ENCODE results near the gene TMEM14A. TPM values are rescaled to one million over a fixed set of nuclear protein-coding genes. Genes with fewer than 3 reads are reported as not detected.

Gene TMEM14A
- total RNA-seq = 26.3 and 30.1 TPM in 2 replicates

DNA sequence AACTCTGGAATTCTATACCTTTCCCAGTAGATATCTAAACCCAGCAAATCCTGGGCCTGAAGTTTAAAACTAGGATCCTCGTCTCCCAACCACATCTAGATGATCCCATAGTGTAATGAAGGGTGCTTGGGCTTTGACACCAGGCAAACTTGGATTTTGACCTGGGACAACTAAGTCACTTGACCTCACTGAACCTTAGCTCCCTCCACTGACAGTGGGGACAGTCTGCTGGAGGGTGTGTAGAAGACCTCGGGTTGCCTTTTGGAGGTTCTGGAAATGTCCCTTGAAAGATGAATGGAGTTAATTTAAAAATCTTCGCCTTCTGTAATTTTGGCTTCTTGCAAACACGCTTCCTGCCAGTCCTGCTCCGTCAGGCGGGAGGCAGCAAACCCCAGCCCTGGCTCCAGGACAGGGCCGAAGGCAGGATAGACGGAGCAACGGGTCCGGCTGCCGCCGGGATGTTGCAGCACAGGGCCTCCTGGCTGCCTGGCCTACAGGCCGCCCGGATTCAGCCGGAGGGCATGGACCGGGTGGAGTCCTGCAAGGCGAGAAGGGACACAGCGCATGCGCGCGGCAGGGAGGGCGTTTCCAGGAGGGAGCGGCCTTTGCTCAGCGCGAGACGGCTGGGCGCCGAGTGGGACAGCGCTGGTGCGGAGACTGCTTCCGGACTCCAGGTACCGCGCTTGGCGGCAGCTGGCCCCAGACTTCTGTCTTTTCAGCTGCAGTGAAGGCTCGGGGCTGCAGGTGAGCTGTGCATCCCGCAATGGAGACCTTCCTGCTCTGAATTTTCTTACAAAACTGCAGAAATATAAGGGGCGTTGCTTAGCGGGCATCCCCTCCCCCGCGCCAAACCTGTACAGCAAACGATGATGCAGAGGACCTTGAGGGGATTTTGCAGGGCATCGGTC, at the start of gene TMEM14A:
TSS of gene TMEM14A (plus strand) at position 612 of the 908 bp plus-strand sequence. CDS start 5,990 bp downstream, outside the sequence.
- peak; percentile 31 for DNase-seq (ENCODE audit: extremely low read depth, low read depth, low spot score)

DNA sequence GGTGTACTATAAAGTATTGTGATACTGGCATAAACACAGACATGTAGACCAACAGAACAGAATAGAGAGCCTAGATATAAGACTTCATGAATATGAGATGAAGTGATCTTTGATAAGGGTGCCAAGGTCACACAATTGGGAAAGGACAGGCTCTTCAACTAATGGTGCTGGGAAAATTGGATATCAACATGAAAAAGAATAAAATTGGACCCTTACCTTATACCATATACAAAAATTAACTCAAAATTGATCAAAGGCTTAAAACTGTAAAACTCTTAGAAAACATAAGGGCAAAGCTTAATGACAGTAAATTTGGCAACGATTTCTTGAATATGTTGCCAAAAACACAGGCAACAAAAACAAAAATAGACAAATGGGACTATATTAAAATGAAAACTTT, 49.3 kb upstream of the TMEM14A start:
- no peak for DNase-seq (ENCODE audit: extremely low read depth, low read depth, low spot score)

- DNase-seq (ENCODE audit: extremely low read depth, low read depth, low spot score) = no peak
Measured at GRCh38 chr6:52622810-52623209, 48.1 kb upstream of the TMEM14A start.

DNA sequence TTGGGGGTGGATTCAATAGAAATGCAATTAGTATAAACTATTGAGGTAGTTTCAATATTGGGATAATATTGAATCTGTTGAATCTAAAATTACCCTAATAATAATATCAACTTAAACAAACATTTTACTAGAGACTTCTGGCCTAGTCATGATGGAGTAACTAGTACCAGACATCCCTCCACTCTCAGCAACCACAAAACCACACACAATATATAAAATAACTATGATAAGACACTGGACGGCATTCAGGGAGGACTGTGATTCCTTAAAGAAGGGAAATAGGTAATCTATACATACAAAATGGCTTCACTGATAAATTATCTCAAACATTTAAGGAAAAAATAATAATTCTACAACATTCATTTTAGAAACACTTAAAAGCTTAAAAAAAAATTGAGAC, 38.9 kb upstream of the TMEM14A start:
- no peak for DNase-seq (ENCODE audit: extremely low read depth, low read depth, low spot score)

DNA sequence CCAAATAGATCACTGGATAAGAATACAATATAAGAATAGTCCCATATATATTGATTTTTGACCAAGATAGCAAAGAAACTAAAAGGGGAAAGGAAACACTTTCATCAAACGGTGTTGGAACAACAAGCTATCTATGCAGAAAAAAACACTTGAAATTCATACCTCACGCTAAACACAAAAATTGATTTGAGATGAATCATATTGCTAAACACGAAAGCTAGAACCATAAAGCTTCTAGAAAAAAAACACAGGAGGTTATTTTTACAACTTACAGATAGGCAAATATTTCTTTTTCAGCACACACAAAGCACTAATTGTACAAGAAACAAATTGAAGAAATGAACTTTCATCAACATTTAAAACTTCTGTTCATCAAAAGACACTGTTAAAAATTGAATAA, 36.7 kb upstream of the TMEM14A start:
- no peak for DNase-seq (ENCODE audit: extremely low read depth, low read depth, low spot score)

GRCh38 chr6:52635049-52635577, 35.8 kb upstream of the TMEM14A start:
- no peak for DNase-seq (ENCODE audit: extremely low read depth, low read depth, low spot score)

DNA sequence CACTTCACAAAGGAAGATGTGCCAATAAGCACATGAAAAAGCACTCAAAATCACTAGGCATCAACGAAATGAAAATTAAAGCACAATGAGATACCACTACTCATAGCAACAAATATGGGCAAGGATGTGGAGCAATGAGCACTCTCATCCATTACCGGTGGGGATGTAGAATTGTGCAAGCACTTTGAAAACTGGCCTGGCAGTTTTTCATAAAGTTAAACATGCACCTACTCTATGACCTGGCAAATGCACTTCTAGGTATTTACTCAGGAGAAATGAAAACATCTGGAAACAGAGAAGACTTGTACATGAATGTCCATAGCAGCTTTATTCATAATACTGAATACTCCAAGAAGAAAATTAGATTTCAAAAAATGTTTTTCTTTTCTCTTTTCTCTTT, 34.1 kb upstream of the TMEM14A start:
- no peak for DNase-seq (ENCODE audit: extremely low read depth, low read depth, low spot score)

- no peak for DNase-seq (ENCODE audit: extremely low read depth, low read depth, low spot score)
Measured at GRCh38 chr6:52639493-52639892, 31.4 kb upstream of the TMEM14A start.

DNA sequence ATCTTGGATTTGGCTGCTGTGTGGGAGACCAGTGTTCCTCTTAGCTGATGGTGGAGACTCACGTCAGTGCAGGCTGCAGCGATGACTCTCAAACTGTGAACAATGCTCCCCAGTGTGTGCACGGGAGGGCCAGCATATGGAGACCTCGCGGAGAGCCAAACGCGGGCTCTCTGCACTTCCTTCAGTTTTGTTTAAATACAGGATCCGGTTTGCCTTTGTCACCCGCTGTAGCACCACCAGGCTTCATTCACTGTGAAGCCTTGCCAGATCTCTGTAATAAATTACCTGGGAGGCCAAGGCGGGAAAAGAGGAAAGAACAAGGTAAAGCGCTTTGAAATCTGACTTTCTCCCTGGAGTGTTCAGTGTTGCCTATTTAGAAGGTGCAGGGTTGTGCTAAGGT, 30.7 kb upstream of the TMEM14A start:
- DNase-seq (ENCODE audit: extremely low read depth, low read depth, low spot score) = no peak

- DNase-seq (ENCODE audit: extremely low read depth, low read depth, low spot score) = no peak
Measured at GRCh38 chr6:52640916-52641315, 30.0 kb upstream of the TMEM14A start.

- DNase-seq (ENCODE audit: extremely low read depth, low read depth, low spot score) = no peak
Measured at GRCh38 chr6:52641388-52641787, 29.5 kb upstream of the TMEM14A start.

- DNase-seq (ENCODE audit: extremely low read depth, low read depth, low spot score) = no peak
Measured at GRCh38 chr6:52641826-52642225, 29.1 kb upstream of the TMEM14A start.

- no peak for DNase-seq (ENCODE audit: extremely low read depth, low read depth, low spot score)
Measured at GRCh38 chr6:52642368-52642767, 28.5 kb upstream of the TMEM14A start.

DNA sequence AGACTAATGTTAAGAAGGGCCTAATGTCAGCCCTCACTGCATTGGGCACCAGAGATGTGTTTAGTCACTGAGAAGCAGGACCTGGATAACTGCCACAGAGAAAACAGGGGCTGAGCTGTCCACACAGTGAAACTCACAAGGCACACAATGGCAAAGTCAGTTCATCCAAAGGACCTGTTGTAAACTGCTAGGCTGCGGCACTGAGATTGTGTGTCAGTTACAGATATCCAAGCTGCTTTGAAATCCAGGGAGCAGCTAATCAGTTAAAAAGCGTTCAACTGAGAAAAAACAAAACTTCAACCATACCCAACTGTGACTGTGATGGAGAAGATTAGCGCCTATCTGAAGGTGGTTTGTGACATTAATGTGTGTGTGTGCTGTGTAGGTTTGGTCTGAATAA, 27.8 kb upstream of the TMEM14A start:
- no peak for DNase-seq (ENCODE audit: extremely low read depth, low read depth, low spot score)

DNA sequence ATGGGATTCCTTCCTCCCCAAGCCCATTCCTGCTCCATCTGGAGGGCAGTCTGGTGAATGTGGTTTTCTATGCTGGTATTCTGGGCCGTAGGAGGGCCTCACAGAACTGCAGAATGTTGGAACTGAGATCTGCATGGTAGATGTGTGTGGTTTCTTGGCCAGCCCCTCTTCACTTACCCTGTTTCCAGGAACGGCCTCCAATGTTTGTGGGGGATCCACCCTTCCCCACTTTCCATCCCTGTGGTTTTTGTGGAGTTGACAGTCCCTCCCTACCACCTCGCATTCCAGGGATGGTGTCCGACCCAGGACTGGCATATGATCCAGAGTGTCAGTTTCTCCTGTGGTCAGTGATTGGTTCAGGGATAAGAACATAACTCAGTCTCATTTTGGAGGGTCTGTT, 26.7 kb upstream of the TMEM14A start:
- DNase-seq (ENCODE audit: extremely low read depth, low read depth, low spot score) = no peak

GRCh38 chr6:52645976-52646375, 24.9 kb upstream of the TMEM14A start:
- DNase-seq (ENCODE audit: extremely low read depth, low read depth, low spot score) = no peak

GRCh38 chr6:52647199-52647598, 23.7 kb upstream of the TMEM14A start:
- no peak for DNase-seq (ENCODE audit: extremely low read depth, low read depth, low spot score)

DNA sequence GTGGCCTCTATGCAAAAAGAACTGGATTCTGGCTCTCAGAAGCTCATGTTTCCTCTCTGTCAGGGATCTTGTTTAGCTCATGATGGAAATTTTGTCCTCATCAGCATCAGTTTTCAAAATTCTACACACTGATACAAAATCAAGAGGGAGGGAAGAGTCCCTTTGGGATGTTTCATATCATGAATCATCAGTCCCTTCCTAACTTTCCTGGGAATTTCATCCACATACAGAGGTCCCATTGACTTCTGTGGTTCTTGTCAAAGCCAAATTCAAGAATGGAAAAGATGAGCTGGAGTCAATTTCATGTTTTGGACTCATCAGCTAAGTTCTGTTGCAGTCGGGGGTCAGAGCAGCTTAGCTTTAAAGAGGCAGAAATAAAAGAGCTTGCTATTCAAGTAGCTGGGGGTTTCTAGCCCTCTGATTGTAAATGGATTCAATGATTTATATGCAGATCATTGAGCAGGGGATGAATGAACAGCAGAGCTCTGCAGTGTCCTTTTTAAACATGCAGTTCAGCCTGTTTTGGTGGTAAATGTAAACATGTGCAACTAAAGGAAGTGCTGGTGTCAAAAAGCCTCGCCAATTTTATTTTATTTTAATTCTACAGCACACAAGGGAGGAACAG, 21.3 kb upstream of the TMEM14A start:
- DNase-seq (ENCODE audit: extremely low read depth, low read depth, low spot score) = no peak

GRCh38 chr6:52650941-52651340, 20.0 kb upstream of the TMEM14A start:
- no peak for DNase-seq (ENCODE audit: extremely low read depth, low read depth, low spot score)

GRCh38 chr6:52653151-52653550, 17.8 kb upstream of the TMEM14A start:
- DNase-seq (ENCODE audit: extremely low read depth, low read depth, low spot score) = no peak

- no peak for DNase-seq (ENCODE audit: extremely low read depth, low read depth, low spot score)
Measured at GRCh38 chr6:52654007-52654406, 16.9 kb upstream of the TMEM14A start.

GRCh38 chr6:52654592-52654991, 16.3 kb upstream of the TMEM14A start:
- no peak for DNase-seq (ENCODE audit: extremely low read depth, low read depth, low spot score)
